Retina (tissue), 1 donor: ENCODE measurements around the gene ARPC2.
"Not testable (repeated sequence)": the region's sequence is repeated elsewhere in the genome, so short reads cannot be mapped to it uniquely, and the experiment has no call there.

ENCODE experiments used
- DNase-seq: peaks from one replicate; pipeline ENCODE4 v3.0.0-alpha.2; 2016

The ARPC2 gene

DNA sequence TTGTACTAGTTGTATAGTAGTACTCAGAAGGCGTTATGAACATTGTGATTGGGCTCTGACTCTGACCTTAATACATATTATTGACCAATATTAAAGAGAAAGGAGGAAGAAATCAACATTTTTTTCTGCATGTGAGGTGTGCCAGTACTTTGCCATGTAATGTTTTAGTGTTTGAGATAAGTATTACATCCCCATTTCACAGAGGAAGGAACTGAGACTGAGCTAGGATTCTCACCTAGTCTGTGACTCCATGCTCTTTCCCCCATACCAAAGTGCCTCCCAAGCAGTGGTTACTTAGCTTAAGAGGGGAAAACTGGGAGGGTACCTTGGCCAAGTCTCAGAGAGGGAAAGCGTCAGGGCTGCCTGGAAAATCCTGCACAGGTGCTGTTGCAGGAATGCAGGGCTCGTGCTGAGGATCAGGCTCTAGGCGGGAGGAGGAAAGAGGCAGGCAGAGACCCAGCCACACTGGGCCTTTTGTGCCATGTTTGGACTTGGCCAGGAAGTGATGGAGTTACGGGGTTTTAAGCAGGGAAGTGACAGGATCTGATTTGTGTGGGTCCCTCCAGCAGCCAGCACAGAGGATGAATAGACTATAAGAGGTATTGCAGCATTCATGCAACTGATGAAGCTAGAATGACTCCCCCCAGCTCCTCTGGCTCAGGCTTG is 55.0 kb downstream of the ARPC2 start:
- DNase-seq, result no peak

DNA sequence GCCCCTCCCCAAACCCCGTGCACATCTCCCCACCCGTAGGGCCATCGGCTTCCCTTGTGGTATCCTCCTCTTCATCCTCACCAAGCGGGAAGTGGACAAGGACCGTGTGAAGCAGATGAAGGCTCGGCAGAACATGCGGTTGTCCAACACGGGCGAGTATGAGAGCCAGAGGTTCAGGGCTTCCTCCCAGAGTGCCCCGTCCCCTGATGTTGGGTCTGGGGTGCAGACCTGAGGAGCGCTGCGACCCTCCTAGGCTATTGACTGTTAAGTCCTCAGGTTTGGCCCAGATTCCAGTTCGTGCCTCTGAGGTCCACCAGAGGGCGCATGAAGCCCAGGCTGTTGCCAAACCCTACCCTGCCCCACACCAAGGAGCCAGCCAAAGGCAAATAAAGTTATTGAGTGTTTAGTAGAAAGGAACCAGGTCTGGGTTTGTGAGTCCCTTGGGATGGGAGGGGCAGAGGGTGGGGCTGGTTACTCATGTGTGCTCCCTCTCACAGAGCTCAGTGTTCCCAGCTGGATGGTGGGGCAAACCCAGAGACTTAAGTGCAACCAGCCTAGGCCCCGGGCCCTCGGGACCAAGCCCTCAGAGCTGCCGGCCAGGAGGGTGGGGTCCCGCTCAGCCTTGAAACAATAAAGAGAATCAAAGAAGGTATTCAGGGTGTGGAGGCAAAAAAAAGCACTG is 55.7 kb downstream of the ARPC2 start:
- peak; percentile 76 for DNase-seq

DNA sequence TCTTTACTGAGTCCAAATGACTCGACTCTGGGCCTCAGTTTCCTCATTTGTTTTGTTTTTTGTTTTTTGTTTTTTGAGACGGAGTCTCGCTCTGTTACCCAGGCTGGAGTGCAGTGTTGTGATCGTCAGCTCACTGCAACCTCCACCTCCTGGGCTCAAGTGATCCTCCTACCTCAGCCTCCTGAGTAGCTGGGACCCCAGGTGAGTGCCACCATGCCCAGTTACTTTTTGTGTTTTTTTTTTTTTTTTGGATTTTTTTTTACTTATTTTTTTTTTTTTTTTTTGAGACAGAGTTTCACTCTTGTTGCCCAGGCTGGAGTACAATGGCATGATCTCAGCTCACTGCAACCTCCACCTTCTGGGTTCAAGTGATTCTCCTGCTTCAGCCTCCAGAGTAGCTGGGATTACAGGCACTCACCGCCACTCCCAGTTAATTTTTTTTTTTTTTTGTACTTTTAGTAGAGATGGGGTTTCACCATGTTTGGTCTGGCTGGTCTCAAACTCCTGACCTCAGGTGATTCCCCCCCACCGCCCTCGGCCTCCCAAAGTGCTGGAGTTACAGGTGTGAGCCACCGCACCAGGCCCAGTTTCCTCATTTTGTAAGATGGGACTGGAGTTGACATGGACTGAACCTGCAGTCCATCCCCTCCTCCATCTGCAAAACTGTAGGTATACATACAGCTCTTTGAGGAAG is 56.4 kb downstream of the ARPC2 start:
- DNase-seq, result not testable (repeated sequence)

DNA sequence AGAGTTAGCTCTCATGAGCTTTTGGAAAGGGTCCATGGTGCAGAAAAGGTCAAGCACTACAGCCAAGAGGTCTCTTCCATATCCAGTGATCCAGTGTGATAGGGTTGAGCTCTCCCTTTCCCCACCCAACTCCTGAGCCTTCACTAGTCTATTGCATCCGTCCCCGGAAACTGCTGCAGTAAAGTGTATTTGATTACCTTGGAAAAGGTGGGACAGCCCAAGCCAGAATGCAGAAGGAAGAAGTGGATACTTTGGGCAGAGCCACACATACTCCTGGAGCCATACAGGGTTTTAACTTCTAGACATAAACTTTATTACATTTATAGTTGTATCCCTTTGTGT is 56.9 kb downstream of the ARPC2 start:
- no peak for DNase-seq

DNA sequence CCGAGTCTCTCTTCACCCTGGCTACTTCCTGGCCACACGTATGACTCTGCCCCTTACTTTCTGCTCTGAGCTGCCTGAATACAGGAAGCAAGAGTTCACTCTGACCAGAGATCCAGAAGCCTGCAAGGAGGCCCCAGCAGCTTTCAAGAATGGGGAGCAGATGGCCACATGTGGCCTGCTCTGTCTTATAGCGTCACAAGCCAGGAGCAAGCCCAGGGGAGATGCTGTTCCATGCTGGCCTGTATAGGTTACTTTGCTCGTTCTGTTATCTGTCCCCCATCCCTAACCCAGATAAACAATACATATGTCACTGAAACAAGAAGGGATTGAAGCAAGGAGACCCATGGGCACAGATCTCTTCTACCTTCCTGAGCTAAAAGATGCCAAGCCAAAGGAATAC is 57.6 kb downstream of the ARPC2 start:
- DNase-seq, result no peak

DNA sequence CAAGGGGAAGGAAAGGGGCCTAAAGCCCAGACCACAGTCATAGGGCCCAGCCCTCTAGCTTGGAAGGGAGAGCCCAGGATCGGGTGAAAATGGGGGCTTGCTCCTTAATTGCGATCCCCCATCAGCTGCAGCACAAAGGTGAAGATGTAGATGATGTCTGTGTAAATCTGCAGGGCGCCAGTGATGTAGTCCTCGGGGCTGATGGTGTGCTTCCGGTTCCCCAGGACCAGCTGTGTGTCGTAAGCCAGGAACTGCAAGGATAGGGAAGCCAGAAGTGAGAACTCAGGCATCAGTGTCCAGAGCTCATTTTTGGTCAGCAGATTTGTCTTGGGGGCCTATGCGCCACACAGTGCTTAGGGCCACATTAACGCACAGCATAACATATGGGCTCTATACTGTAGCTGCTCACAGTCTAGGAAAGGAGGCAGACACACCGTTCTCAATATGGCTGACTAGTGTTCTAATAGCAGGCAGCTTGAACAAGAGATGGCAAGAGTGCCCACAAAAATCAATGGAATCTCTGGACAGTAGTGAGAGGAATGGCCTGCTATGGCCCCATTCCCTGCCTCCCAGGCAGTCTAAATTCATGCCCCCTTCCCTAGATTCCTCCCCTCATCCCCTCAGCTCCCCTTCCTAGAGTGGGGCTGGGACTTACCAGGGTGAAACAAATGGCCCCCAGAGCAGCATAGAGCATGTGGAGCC is 58.5 kb downstream of the ARPC2 start:
- no peak for DNase-seq

DNA sequence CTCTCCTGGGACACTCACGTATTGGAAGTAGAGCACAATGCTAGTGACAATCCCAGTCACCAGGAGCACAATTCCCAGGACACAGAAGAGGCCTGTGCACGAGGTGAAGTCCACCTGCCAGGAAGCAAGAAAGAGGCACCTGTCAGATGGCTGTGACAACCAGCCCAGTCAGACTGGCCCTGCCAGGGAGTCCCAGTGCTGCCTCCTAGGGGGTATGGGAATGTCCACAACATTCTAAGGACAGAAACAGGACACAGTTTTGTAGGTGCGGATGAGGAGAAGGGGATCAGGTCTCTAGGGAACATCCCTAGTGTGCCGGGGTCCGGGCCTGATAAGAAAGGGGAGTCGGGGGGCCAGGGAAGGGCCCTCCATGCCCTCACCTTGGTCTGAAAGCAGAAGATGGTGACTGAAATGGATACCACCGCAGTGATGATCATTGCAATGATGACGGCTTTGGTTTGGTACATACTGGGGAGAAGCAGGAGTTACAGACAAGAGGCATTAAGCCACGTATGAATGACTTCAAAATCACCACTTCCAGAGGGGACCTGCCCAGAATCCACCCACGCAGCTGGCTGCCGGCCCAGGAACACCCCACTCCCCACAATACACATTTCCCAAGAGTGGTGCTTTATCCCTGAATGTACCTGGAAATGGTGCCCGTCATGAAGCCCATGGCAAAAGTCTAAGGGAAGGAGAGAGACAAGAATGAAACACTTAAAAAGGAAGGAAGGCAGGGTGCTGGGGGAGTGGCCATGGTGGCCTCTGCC is 60.2 kb downstream of the ARPC2 start:
- no peak for DNase-seq

DNA sequence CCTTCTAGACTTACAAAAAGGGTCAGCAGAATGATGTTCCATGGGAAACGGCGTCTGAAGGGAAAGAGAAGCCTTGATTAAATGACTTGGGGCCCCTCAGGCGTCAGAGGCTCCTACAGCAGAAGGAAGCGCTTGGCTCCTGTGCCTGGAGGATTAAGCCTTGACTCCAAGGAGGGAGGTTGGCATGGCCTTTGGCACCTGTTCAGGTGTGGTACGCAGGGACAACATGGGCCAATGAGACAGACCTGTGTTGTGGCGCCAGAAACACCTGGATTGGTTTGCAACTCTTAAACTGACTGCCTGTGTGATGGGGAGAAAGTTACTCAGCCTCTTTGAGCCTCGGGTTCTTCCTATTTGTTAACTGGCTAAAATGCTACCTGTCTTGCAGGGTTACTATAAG is 60.9 kb downstream of the ARPC2 start:
- no peak for DNase-seq

DNA sequence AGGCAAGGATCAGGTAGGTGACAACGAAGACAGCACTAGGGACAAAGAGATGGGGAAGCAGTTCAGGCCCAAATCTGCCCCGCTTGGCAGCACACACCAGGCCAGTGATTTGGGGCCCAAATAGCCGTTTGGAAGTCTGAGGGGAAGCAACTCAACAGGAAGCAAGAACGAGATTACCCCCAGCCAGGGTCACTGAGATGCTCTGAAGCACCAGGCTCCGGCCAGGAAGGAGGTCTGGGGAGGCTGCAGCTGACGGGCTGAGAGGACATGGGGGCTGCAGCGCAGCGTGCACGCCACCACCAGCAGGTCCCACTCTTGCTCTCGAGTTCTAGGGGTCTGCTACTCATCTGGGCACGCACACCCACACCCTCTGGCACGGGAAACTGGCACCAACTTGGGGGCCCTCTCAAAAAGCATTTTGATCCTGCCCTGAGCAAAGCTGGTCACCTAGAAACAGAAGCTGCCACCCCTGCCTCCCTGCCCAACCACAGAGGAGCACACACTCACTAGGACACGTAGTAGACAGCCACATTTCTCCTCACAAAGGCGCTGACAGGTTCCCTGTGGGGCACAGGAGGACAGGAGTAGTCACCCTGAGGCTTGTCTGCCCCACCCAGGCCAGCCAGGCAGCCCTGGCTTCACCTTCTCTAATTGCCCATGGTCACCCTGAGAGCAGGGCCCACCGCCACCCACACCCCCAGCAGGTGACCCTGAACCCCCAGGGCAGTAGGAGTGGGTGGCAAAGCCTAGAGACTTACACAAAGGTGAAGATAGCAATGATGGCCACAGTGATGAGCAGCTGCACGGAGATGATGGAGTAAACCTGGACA is 61.8 kb downstream of the ARPC2 start:
- DNase-seq, result no peak

DNA sequence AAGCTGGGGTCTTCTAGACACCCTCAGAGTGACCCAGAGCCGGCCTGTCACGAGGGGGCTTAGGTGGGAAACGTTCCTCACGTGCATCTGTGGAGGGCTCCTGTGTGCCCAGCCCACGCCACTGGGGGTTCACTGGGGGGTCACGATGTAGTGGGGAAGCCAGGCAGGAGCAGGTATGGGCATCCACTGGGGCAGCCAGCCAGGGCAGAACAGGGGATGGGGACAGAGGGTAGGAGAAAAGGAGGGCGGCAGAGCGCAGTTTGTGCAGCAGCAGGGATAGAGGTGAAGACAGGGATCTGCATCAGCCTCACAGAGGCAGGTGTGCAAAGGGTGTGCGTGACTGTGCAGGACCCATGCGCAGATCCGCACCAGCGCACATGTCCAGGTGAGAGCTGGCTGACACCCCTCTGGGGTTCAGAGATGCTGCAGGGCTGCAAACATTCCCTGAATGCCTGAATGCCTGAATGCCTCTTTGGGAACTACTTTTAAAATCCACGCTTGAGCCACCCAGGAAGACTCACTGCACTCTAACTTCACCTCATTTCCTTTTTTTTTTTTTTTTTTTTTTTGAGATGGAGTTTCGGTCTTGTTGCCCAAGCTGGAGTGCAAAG is 63.4 kb downstream of the ARPC2 start:
- DNase-seq, result no peak

DNA sequence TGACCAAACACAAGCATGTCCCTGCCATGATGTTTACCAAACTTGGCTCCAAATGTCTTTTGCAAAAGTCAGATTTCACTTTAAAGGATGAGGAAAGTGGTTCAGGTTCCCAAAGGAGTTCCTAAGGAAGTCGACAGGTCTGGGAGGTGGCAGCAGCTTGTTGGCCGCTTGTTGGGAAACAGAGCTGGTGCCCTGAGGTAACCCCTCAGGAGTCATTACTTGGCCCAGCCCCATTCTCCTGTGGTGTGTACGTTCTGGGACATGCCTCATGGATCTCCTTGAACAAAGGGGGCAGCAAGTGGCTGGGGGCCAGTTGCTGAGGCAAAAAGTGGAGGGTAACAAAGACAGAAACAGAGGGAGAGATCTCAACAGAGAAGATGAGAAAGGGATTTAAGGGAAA is 64.5 kb downstream of the ARPC2 start:
- DNase-seq, result no peak

DNA sequence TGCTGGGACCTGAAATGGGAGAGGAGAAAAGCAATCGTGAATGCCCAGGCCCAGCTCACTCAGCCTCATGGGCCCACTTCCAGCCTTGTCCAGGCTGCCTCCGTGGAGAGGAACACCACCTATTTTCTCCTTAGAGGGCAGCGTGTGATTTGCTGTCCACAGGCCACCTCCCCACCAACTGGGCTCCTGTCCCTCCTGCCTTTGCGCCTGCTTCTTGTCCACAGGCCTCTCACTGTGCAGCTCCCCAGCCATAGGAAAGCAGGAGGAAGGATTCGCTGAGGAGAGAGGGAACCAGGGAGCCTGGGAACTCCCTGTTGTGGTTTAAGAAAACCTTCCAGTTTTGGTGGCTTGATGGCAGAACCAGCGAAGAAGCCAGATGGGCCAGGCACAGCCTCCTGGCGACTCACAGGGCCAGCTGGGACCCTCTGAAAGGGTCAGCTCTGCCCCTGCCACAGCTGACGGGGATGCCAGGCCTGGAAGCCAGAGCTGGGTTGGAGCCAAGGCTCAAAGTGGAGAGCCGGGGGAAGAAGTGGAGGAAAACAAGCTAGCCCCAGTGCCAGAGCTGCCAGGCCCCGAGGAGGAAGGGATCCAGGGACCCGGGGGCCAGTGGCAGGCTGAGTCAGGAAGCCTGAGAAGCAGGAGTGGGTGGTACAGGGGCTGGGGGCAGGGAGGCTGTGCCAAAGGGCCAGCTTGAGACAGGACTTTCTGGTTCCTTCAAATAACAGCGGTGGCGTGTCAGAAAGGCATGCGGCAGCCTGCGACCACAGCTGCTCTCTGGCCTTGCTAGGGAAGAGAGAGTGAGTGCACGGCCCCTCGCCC is 65.4 kb downstream of the ARPC2 start:
- DNase-seq, result no peak

DNA sequence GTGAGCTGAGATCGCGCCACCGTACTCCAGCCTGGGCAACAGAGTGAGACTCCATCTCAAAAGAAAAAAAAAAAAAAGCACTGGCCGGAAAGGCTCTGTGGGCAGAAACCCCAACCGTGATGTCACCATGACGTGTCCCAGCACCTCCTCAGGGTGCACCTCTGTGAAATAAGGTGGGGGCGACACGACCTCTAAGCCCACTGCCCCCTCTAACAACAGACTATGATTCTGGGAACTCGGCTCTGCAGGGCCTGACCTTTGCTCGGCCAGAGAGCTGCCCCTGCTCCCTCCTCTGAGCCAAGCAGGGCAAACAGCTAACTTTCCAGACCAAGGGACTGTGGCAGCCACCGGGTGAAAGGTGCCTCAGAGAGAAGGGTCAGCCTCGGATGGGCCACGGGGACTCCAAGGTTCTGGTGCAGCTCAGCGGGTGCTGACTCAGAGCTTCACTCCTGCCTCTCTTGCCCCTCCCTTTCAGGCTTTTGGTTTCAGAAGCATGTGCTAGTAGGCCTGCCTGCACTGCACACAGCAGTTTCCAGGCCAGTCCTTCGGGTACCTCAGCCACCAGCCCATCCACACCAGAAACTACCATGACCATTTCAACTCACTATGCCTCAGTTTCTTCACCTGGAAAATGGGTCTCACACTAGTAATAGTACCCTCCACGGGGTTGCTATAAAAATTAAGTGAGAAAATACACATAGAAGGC is 67.3 kb downstream of the ARPC2 start:
- no peak for DNase-seq

DNA sequence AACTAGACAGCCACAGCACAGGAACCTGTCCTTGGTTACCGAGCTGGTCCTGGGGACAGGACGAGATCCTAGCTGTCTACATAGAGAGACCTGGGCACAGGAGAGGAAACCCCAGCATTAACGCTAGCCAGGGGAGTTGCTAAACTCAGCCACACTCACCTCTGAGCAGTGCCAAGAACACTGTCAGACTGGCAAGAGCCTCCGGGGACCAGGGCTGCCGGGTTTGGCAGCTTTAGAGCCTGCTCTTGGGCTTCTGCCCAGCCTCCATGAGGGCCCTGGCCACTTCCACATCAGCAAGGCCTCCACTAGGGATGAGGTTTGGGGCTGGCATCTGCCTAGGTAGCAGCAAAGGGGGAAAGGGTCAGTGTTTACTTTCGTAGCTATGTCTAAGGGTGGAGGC is 68.6 kb downstream of the ARPC2 start:
- DNase-seq, result no peak

DNA sequence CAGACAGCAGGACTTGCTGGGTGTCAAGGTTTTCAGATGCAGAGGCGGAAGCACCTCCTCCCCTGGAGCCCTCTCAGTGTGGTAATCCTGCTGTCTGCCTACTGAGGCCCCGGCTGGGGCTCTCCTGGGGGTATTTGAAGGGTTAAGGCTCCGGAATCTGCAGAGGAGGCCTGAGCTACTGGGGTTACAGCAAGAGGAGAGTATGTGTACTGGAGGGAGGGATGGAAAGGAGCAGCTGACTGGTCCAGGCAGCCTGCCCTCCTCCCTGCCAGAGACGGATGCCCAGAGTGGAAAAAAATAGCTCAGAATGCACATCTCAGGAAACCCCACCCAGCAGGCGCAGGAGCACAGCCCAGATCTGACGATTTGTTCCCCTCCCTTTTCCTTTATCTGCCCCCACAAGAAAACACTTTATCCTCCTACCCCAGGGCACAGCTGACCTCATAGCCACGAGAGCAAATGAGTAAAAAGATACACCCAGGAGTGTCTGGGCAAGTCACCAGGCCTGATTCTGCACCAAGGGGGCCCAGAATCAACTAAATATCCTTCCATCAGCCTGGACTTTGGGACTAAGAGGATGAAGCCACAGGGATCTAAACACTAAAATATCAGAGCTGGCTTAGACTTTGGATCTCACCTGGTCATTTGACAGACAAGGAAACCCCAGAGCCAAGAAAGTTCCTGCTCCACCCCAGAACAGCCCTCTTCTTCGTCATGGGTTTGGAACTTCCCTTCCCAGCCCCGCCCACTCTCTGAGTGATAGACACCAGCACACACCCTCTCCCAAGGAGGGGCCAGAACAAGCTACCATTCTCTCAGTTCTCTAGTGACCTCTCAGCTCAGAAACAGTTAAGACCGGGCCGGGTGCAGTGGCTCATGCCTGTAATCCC is 69.8 kb downstream of the ARPC2 start:
- DNase-seq, result peak; percentile 64

DNA sequence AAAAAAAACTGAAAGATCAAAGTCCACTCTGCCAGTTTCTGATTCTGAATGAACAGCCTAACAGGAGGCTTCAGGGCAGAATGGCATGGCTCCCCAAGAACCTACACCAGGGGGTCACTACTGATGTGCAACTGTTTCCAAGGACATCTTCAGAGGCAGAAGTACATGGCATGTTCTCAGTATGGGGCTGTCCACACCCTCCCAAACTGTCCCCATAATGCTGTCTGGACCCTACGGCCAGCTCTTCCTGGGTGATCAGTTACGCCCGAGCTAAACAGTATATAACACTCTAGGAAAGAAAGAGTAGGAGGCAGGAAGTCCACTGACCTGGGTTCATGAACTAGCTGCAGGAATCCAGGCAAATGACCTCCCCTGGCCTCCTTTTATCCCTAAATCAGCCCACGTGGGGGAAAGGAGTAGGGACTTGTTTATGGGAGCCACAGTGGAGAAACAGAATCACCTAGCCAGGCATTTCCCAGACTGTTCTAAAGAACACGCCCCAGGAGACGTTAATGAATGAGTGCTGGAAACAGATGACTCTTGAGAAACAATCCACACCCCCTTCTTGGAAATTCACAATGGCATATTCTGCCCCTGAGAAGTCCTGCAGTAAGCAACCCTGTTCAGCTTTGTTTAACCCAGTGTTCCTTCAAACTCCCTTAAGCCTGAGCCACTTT is 72.8 kb downstream of the ARPC2 start:
- no peak for DNase-seq

DNA sequence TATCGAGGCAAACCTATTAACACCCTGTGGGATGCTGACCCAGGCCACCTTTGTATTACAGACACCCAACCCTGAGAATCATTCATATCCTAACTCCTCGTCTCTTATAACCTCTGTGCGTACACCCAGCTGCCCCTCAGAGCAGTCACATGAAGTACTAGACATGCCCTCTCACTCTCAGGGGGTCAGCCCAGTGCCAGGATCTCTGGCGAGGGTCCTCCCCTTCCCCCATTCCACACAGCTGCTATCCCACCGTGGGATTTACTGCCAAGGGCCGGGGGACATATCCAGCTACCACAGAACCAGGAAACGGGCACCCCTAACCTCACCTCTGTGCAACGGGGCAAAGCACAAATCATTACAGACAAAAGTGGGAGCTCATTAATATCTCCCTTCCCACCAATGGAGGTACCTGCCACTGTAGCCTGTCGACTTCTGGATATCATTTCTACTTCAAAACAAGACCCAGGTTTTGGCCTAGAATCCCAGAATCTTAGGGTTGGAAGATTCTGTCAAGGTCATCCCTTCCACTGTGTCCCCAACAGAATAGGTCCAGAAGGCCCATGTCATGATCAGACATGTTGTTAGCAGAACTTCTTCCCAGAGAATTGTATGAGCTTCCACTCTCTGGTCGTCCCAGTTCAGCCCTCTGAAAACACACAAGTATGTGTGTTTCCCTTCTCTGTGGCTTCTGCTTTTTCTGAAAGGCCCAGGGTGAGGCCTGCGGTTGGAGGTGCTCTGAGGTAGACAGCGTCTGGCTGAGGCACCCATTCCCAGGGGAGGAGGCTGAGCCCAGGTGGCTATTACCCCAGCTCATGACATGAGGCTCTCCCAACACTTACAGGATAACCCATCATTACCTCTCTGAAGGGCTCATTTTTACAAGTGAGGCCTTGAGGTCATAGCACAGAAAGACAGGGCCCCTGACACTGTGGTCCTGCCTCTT is 73.6 kb downstream of the ARPC2 start:
- no peak for DNase-seq
